GM12872 (cell line): ENCODE data around the gene TTLL13.

Source experiments
- TF ChIP-seq, protein P1 (sequence below): IDR thresholded peaks from 3 replicates; pipeline ENCODE4 v1.5.1; 2011; ENCODE audit warnings: low read depth, mild to moderate bottlenecking, low read length, moderate library complexity; ENCODE audit not compliant: insufficient read depth

Gene TTLL13

DNA sequence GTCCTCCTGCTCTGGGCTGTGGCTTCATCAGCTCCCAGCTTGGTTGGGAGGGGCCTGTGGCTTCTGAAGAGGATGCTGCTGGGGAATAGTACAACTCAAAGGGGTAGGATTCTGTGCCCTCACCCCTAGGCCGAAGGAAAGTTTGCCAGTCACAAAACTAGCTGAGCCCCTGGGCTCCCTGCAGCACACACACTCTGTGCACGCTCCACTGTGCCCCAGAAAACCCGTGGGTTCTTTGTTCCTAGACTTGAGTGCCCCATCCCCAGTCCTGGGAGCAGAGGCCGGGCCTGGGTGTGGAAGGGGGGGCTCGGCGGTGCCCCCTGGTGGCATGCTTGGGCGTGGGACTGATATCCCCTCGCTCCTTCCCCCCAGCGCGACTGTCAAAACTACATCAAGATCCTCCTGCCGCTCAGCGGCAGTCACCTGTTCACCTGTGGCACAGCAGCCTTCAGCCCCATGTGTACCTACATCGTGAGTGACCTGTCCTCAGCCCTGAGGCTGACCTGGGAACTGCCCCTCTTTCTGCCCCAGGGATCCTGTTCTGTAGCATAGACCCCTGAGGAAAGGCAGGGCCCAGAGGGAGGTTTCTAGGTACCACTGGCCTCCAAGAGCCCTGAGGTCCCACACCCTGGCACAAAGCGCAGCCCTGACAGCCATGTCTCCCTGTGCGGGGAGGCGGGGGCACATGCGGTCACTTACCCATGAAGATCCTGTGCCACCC is 29.8 kb upstream of the TTLL13 start:
- TF ChIP-seq, protein P1, sequence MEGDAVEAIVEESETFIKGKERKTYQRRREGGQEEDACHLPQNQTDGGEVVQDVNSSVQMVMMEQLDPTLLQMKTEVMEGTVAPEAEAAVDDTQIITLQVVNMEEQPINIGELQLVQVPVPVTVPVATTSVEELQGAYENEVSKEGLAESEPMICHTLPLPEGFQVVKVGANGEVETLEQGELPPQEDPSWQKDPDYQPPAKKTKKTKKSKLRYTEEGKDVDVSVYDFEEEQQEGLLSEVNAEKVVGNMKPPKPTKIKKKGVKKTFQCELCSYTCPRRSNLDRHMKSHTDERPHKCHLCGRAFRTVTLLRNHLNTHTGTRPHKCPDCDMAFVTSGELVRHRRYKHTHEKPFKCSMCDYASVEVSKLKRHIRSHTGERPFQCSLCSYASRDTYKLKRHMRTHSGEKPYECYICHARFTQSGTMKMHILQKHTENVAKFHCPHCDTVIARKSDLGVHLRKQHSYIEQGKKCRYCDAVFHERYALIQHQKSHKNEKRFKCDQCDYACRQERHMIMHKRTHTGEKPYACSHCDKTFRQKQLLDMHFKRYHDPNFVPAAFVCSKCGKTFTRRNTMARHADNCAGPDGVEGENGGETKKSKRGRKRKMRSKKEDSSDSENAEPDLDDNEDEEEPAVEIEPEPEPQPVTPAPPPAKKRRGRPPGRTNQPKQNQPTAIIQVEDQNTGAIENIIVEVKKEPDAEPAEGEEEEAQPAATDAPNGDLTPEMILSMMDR = peak; percentile 84

DNA sequence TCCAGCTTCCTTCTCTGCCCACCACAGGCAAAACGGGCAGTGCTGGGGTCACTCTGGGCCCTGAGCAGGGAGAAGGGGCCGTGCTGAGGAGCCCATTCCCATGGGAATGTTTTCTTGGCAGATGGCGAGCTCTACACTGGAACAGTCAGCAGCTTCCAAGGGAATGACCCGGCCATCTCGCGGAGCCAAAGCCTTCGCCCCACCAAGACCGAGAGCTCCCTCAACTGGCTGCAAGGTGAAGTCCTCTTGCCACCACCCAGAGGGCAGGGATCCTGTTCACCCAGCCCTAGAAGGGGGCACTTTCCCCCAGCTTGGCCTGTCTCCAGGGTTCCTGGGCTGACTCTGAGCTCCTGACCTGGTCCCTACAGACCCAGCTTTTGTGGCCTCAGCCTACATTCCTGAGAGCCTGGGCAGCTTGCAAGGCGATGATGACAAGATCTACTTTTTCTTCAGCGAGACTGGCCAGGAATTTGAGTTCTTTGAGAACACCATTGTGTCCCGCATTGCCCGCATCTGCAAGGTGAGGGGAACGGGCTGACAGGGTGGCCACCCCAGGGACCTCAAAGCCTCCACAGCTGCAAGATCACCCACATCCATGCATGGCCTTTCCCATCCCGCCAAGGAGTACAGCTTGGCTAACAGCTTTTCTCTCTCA is 28.0 kb upstream of the TTLL13 start:
- TF ChIP-seq, protein P1 = peak; percentile 85

DNA sequence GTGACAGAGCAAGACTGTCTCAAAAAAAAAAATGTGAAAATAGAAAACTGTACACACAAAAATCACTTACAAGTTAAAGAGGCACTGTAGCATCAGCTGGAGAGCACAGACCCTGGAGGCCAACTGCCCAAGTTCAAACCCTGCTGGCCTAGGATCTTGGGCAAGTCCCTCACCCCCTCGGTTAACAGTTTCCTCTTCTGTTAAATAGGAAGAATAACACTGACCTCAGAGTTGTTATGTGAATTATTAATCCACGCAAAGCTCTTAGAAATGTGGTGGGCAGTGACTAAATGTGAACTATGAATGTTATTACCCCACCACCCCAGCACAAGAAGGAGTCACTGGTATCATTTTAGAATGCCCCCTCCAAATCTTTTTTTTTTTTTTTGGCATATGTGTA is 26.8 kb upstream of the TTLL13 start:
- TF ChIP-seq, protein P1 = no peak

DNA sequence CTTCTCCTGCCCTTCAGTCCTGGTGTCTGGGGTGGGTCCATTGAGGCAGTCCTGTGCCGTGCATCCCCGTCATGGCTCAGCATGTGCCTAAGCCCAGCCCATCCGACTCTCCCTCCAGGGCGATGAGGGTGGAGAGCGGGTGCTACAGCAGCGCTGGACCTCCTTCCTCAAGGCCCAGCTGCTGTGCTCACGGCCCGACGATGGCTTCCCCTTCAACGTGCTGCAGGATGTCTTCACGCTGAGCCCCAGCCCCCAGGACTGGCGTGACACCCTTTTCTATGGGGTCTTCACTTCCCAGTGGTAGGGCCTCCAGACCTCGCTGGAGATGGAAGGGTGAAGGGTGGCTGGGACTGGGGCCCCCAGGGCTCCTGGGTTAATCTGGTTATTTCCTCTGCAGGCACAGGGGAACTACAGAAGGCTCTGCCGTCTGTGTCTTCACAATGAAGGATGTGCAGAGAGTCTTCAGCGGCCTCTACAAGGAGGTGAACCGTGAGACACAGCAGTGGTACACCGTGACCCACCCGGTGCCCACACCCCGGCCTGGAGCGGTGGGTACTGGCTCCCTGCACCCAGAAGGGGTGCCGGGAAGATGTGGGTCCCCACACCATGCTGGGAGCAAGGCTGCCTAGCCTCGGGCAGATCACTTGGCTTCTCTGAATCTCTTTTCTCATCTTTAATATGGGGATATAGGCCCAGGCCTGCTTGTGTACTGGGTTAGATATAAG is 25.8 kb upstream of the TTLL13 start:
- TF ChIP-seq, protein P1 = no peak

DNA sequence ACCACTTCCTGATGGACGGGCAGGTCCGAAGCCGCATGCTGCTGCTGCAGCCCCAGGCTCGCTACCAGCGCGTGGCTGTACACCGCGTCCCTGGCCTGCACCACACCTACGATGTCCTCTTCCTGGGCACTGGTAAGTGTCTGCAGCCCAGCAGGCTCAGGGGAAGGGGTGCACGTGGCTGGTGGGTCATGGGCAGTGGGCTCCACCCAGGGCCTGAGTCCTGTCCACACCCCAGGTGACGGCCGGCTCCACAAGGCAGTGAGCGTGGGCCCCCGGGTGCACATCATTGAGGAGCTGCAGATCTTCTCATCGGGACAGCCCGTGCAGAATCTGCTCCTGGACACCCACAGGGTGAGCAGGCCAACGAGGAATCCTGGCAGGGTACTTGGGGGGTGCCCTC is 24.3 kb upstream of the TTLL13 start:
- TF ChIP-seq, protein P1 = no peak

DNA sequence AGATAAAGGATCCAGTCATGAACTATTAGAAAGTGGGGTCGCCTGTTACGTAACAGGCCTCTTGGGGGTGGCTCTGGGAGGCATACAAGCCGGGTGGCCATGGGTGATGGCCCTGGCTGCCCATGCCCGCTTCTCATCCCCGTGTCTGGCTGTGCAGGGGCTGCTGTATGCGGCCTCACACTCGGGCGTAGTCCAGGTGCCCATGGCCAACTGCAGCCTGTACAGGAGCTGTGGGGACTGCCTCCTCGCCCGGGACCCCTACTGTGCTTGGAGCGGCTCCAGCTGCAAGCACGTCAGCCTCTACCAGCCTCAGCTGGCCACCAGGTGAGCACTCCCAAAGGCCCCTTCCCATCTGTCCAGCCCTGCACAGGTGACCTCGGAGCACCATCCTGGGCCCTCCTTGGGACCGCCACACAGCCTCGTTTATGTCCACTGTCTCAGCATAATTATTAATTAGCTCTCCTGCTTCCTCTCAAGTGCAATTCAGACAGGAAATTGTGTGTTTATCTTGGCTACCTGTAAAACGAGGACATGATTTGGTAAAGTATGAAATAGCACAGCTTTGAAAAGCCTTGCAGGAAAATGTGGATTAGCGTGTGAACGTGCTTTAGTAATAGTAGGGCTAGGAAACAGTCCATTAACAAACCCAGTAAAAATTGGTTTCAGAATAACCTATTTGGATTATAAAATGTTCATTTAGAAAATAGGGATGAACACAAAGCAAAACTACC is 23.7 kb upstream of the TTLL13 start:
- TF ChIP-seq, protein P1 = no peak

DNA sequence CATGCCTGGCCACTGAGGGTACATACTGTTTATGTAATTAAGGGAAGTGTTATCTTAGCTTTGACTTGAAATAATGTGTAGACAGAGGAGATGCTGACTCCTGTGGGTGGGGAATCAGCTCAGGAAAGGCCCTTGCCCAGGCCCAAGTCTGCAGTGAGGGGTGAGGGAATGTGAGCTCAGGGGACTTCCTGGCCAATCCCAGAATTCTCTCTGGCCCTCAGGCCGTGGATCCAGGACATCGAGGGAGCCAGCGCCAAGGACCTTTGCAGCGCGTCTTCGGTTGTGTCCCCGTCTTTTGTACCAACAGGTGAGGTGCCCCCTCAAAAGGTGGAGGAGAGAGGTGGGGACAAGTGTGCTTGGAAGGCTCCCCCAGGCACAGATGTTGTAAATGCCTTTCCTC is 22.0 kb upstream of the TTLL13 start:
- TF ChIP-seq, protein P1 = no peak
